Tibial artery (tissue), 4 donors: ENCODE results near the gene LRP1B.
"Not testable (repeated sequence)": the region's sequence is repeated elsewhere in the genome, so short reads cannot be mapped to it uniquely, and the experiment has no call there.

Experiments used
- DNase-seq, 2 donors: peaks; one replicate each; pipeline ENCODE4 v3.0.0-alpha.2; 2019
- H3K27ac ChIP-seq, 2 donors: fragments of 200-600 bp; sonication (generic) in 1 of 2; 1 replicate in 1 of 2; 2 replicates in 1 of 2; pipeline ENCODE4 v1.5.1; 2018 to 2019; ENCODE audit warnings: mild to moderate bottlenecking in 1 of 2
- H3K27me3 ChIP-seq, 2 donors: fragments of 200-600 bp; sonication (generic) in 1 of 2; one replicate each; pipeline versions ENCODE4 v1.5.1 to v1.6.0; 2016 to 2019
- H3K36me3 ChIP-seq, 3 donors: fragments of 200-600 bp; sonication (generic) in 2 of 3; one replicate each; pipeline ENCODE4 v1.5.1; 2016 to 2019; ENCODE audit warnings: mild to moderate bottlenecking in 2 of 3
- H3K4me1 ChIP-seq, 4 donors: fragments of 200-600 bp; sonication (generic) in 2 of 4; 1 replicate in 3 of 4; 2 replicates in 1 of 4; pipeline ENCODE4 v1.5.1; 2016 to 2019
- H3K4me3 ChIP-seq, 2 donors: fragments of 200-600 bp; sonication (generic) in 1 of 2; 1 replicate in 1 of 2; 2 replicates in 1 of 2; pipeline ENCODE4 v1.5.1; 2018 to 2019; ENCODE audit warnings: mild to moderate bottlenecking in 2 of 2
- H3K9me3 ChIP-seq, 3 donors: fragments of 200-600 bp; sonication (generic) in 1 of 3; one replicate each; pipeline ENCODE4 v1.5.1; 2016 to 2019
- CTCF ChIP-seq, 2 experiments: fragments of 200-600 bp in 1 of 2; fragments of 450-650 bp in 1 of 2; IDR thresholded peaks; one replicate each; pipeline ENCODE4 v1.5.1; 2017 to 2019; ENCODE audit warnings: antibody characterized with exemption in 2 of 2, mild to moderate bottlenecking in 1 of 2, moderate library complexity in 1 of 2
- intact Hi-C: fragments of 100-400 bp; cut with DNase I; formaldehyde crosslinking; loops from one replicate; pipeline ENCODE4 v1.15.0; 2023; ENCODE audit warnings: low total_unique reads

LRP1B gene

GRCh38 chr2:140567734-140568133 is 1563.1 kb downstream of the LRP1B start:
- H3K9me3 ChIP-seq = no peaks in the 10 kb centered on the region
- no peak for TF ChIP-seq CTCF (IDR thresholded peaks at IDR 0.05)
- H3K4me3 ChIP-seq = no peak overlapping the region
- no peak for DNase-seq
- intact Hi-C loops = no loop called here
- H3K27me3 ChIP-seq = no peaks in the 10 kb centered on the region
- no peaks in the 10 kb centered on the region for H3K4me1 ChIP-seq
- H3K36me3 ChIP-seq = no peaks in the 10 kb centered on the region
- no peak overlapping the region for H3K27ac ChIP-seq

GRCh38 chr2:140565756-140566155 is 1565.1 kb downstream of the LRP1B start:
- no peak overlapping the region for H3K27ac ChIP-seq
- no peak for DNase-seq
- intact Hi-C loops = no loop called here
- no peaks in the 10 kb centered on the region for H3K4me1 ChIP-seq
- no peak overlapping the region for H3K4me3 ChIP-seq
- H3K9me3 ChIP-seq = no peaks in the 10 kb centered on the region
- TF ChIP-seq CTCF (IDR thresholded peaks at IDR 0.05) = no peak
- no peaks in the 10 kb centered on the region for H3K27me3 ChIP-seq
- H3K36me3 ChIP-seq = no peaks in the 10 kb centered on the region

- Histone ChIP-seq H3K36me3 (no peaks in the 10 kb centered on the region), H3K9me3 (no peaks in the 10 kb centered on the region), H3K4me3 (no peak overlapping the region), H3K27me3 (no peaks in the 10 kb centered on the region), H3K4me1 (no peaks in the 10 kb centered on the region), H3K27ac (no peak overlapping the region)
- intact Hi-C loops = no loop called here
- no peak for TF ChIP-seq CTCF (IDR thresholded peaks at IDR 0.05)
- no peak for DNase-seq
These were observed 1575.1 kb downstream of the LRP1B start for GRCh38 chr2:140555701-140556100.

- H3K36me3 ChIP-seq = no peaks in the 10 kb centered on the region
- no peak for DNase-seq
- TF ChIP-seq CTCF (IDR thresholded peaks at IDR 0.05) = no peak
- no peak overlapping the region for H3K27ac ChIP-seq
- no peaks in the 10 kb centered on the region for H3K4me1 ChIP-seq
- no peaks in the 10 kb centered on the region for H3K27me3 ChIP-seq
- H3K4me3 ChIP-seq = no peak overlapping the region
- intact Hi-C loops = no loop called here
- no peaks in the 10 kb centered on the region for H3K9me3 ChIP-seq
These were observed 1578.2 kb downstream of the LRP1B start for GRCh38 chr2:140552634-140553033.

- H3K36me3 ChIP-seq = no peaks in the 10 kb centered on the region
- no peak overlapping the region for H3K4me3 ChIP-seq
- no peaks in the 10 kb centered on the region for H3K27me3 ChIP-seq
- intact Hi-C loops = no loop called here
- DNase-seq = no peak
- no peaks in the 10 kb centered on the region for H3K9me3 ChIP-seq
- no peak overlapping the region for H3K27ac ChIP-seq
- no peaks in the 10 kb centered on the region for H3K4me1 ChIP-seq
- no peak for TF ChIP-seq CTCF (IDR thresholded peaks at IDR 0.05)
These were observed 1579.5 kb downstream of the LRP1B start for GRCh38 chr2:140551287-140551686.

- Histone ChIP-seq H3K9me3 (no peaks in the 10 kb centered on the region), H3K27ac (no peak overlapping the region), H3K27me3 (no peaks in the 10 kb centered on the region), H3K36me3 (no peaks in the 10 kb centered on the region), H3K4me1 (no peaks in the 10 kb centered on the region), H3K4me3 (no peak overlapping the region)
- TF ChIP-seq CTCF (IDR thresholded peaks at IDR 0.05) = no peak
- DNase-seq = no peak
- intact Hi-C loops = no loop called here
These were observed 1580.0 kb downstream of the LRP1B start for GRCh38 chr2:140550821-140551220.

GRCh38 chr2:140544769-140545168 is 1586.0 kb downstream of the LRP1B start:
- H3K4me3 ChIP-seq, intact Hi-C loops, H3K27ac ChIP-seq, H3K4me1 ChIP-seq, H3K36me3 ChIP-seq, H3K27me3 ChIP-seq, H3K9me3 ChIP-seq, DNase-seq: not testable (repeated sequence)
